Spleen (tissue), 7 donors: ENCODE data around the gene THSD7A.

Experiments
- POLR2A ChIP-seq, 3 donors: fragments of 450-650 bp; IDR thresholded peaks; one replicate each; pipeline ENCODE4 v1.5.1; 2017; ENCODE audit warnings: antibody characterized with exemption in 3 of 3, mild to moderate bottlenecking in 1 of 3
- TF ChIP-seq, protein P1 (sequence below), 11 experiments: fragments of 200-600 bp in 7 of 11; fragments of 450-650 bp in 4 of 11; sonication (generic) in 4 of 11; IDR thresholded peaks in 8 of 11; conservative IDR thresholded peaks in 3 of 11; 1 replicate in 7 of 11; 2 replicates in 4 of 11; pipeline versions ENCODE4 v1.4.0 to v1.8.0; 2016 to 2021; ENCODE audit warnings: antibody characterized with exemption in 11 of 11, inconsistent platforms in 4 of 11, mild to moderate bottlenecking in 1 of 11
- donor health status: DM: no; HTN: no; CAD: no; lungs with moderate emphysema.
- donor health status: DM: no; HTN: no; CAD: no.
- donor health status: DM: no; HTN: no; CAD: no.

DNA sequence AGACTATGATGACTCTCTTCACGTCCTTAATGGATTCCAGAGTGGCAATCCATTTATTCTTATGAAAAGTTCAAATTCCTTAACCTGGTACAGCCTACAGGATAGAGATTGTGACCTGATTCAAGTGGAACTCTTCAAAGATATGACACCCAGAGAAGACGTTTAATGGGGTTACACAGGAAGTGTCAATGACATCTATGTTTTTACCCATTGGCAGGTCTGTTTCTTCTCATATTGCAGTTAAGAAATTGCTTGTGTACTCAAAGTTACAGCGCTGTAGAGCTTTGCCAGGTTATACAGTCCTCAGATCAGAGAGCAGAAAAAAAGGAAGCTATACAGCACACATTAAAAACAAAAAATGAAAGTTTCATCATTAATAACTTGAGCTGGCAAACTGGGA lies 367.4 kb downstream of the THSD7A start:
- no peak for TF ChIP-seq POLR2A (IDR thresholded peaks at IDR 0.05)
- TF ChIP-seq, protein P1, sequence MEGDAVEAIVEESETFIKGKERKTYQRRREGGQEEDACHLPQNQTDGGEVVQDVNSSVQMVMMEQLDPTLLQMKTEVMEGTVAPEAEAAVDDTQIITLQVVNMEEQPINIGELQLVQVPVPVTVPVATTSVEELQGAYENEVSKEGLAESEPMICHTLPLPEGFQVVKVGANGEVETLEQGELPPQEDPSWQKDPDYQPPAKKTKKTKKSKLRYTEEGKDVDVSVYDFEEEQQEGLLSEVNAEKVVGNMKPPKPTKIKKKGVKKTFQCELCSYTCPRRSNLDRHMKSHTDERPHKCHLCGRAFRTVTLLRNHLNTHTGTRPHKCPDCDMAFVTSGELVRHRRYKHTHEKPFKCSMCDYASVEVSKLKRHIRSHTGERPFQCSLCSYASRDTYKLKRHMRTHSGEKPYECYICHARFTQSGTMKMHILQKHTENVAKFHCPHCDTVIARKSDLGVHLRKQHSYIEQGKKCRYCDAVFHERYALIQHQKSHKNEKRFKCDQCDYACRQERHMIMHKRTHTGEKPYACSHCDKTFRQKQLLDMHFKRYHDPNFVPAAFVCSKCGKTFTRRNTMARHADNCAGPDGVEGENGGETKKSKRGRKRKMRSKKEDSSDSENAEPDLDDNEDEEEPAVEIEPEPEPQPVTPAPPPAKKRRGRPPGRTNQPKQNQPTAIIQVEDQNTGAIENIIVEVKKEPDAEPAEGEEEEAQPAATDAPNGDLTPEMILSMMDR (IDR thresholded peaks at IDR 0.05 in 8 of 11, conservative IDR thresholded peaks at IDR 0.05 in 3 of 11) = no peak
